Suprapubic skin (tissue), 4 donors: ENCODE data around the gene MRFAP1L1.

Source experiments
- CTCF ChIP-seq, 2 donors: fragments of 200-600 bp in 1 of 2; fragments of 450-650 bp in 1 of 2; sonication (generic) in 1 of 2; IDR thresholded peaks; one replicate each; pipeline ENCODE4 v1.5.1; 2016 to 2019; ENCODE audit warnings: antibody characterized with exemption in 2 of 2, mild to moderate bottlenecking in 1 of 2, moderate library complexity in 1 of 2
- EP300 ChIP-seq: sonication (generic); formaldehyde crosslinking; IDR thresholded peaks from one replicate; pipeline ENCODE4 v1.6.1; 2017; ENCODE audit warnings: antibody characterized with exemption
- POLR2A ChIP-seq, 2 donors: fragments of 450-650 bp; IDR thresholded peaks; one replicate each; pipeline ENCODE4 v1.6.1; 2017; ENCODE audit warnings: antibody characterized with exemption in 2 of 2, mild to moderate bottlenecking in 2 of 2, moderate library complexity in 2 of 2
- POLR2AphosphoS5 ChIP-seq, 3 donors: sonication (generic); formaldehyde crosslinking; IDR thresholded peaks; one replicate each; pipeline ENCODE4 v1.6.1; 2017; ENCODE audit warnings: antibody characterized with exemption in 3 of 3

- no peak for TF ChIP-seq POLR2A (IDR thresholded peaks at IDR 0.05)
- no peak for TF ChIP-seq CTCF (IDR thresholded peaks at IDR 0.05)
- no peak for TF ChIP-seq POLR2AphosphoS5 (IDR thresholded peaks at IDR 0.05)
- no peak for TF ChIP-seq EP300
Observed at GRCh38 chr4:6697131-6697530, 12.5 kb downstream of the MRFAP1L1 start.
